HG02623 (cell line): ENCODE measurements around the gene PPP1R3C.

Source experiments
- ATAC-seq: cut with Tn5 transposase; IDR thresholded peaks from one replicate; pipeline ENCODE4 v1.9.1; 2021; ENCODE audit warnings: moderate library complexity; ENCODE audit not compliant: unreplicated experiment

Gene PPP1R3C

GRCh38 chr10:91632671-91633550 lies at the start of gene PPP1R3C:
Gene PPP1R3C, minus strand, starts transcription at chr10:91633071. Its CDS starts 102 bp downstream, at chr10:91632969.
- ATAC-seq = peak; percentile 66

GRCh38 chr10:91681361-91682276 lies 48.7 kb upstream of the PPP1R3C start:
- no peak for ATAC-seq

- no peak for ATAC-seq
These were observed 47.6 kb upstream of the PPP1R3C start for GRCh38 chr10:91680487-91680886.

- ATAC-seq = no peak
These were observed 46.4 kb upstream of the PPP1R3C start for GRCh38 chr10:91679296-91679695.

- ATAC-seq = no peak
These were observed 45.0 kb upstream of the PPP1R3C start for GRCh38 chr10:91677911-91678310.

GRCh38 chr10:91672021-91672608 lies 39.2 kb upstream of the PPP1R3C start:
- no peak for ATAC-seq

GRCh38 chr10:91668913-91669312 lies 36.0 kb upstream of the PPP1R3C start:
- no peak for ATAC-seq

GRCh38 chr10:91665842-91666241 lies 33.0 kb upstream of the PPP1R3C start:
- no peak for ATAC-seq

- no peak for ATAC-seq
These were observed 31.6 kb upstream of the PPP1R3C start for GRCh38 chr10:91664426-91664825.

- ATAC-seq = no peak
These were observed 30.1 kb upstream of the PPP1R3C start for GRCh38 chr10:91662993-91663392.

GRCh38 chr10:91653219-91653870 lies 20.5 kb upstream of the PPP1R3C start:
- ATAC-seq = no peak

- no peak for ATAC-seq
These were observed 19.5 kb upstream of the PPP1R3C start for GRCh38 chr10:91652364-91652763.

- no peak for ATAC-seq
These were observed 10.8 kb upstream of the PPP1R3C start for GRCh38 chr10:91643700-91644099.

- ATAC-seq = no peak
These were observed 10.2 kb upstream of the PPP1R3C start for GRCh38 chr10:91642831-91643692.

GRCh38 chr10:91636892-91637291 lies 4.0 kb upstream of the PPP1R3C start:
- no peak for ATAC-seq

GRCh38 chr10:91635401-91636400 lies 2.8 kb upstream of the PPP1R3C start:
- ATAC-seq = peak; percentile 43

- ATAC-seq = no peak
These were observed 2.0 kb upstream of the PPP1R3C start for GRCh38 chr10:91634898-91635297.

- no peak for ATAC-seq
These were observed 1.4 kb upstream of the PPP1R3C start for GRCh38 chr10:91634246-91634645.

GRCh38 chr10:91630625-91631024 lies 2.2 kb downstream of the PPP1R3C start:
- no peak for ATAC-seq
